Cardiac fibroblast (primary cell): ENCODE data around the gene USP15.
"Not testable (repeated sequence)": the region's sequence is repeated elsewhere in the genome, so short reads cannot be mapped to it uniquely, and the experiment has no call there.

Source experiments
- DNase-seq, 2 donors: peaks; one replicate each; pipeline versions ENCODE4 v3.0.0 to v3.0.0-alpha.2; 2010; ENCODE audit warnings: low read depth in 2 of 2
- H3K4me3 ChIP-seq, 2 donors: replicated peaks in 1 of 2; 1 replicate in 1 of 2; 2 replicates in 1 of 2; pipeline ENCODE4 v1.5.1; 2011; ENCODE audit warnings: low read depth in 2 of 2, low read length in 2 of 2, mild to moderate bottlenecking in 2 of 2, moderate library complexity in 1 of 2
- CTCF ChIP-seq: IDR thresholded peaks from one replicate; pipeline ENCODE4 v1.5.1; 2011; ENCODE audit warnings: low read depth, mild to moderate bottlenecking, low read length, inconsistent platforms

Gene USP15

GRCh38 chr12:62436164-62436503 is 175.9 kb downstream of the USP15 start:
- no peak overlapping the region for H3K4me3 ChIP-seq
- no peak for DNase-seq
- no peak for TF ChIP-seq CTCF

- TF ChIP-seq CTCF, result peak; percentile 58
- DNase-seq, result peak; percentile 71 to 75
Observed at GRCh38 chr12:62438098-62438692, 178.0 kb downstream of the USP15 start.

GRCh38 chr12:62446754-62447452 is 186.7 kb downstream of the USP15 start:
- no peak overlapping the region for H3K4me3 ChIP-seq
- no peak for DNase-seq
- TF ChIP-seq CTCF, result no peak

More at GRCh38 chr12:62438098-62438692, 178.0 kb downstream of the USP15 start:
- no peak overlapping the region for H3K4me3 ChIP-seq

GRCh38 chr12:62448436-62448835 is 188.2 kb downstream of the USP15 start:
- no peak for TF ChIP-seq CTCF
- DNase-seq, result no peak
- no peak overlapping the region for H3K4me3 ChIP-seq

GRCh38 chr12:62455429-62455828 is 195.2 kb downstream of the USP15 start:
- not testable (repeated sequence) for H3K4me3 ChIP-seq, DNase-seq

- no peak for DNase-seq
- TF ChIP-seq CTCF, result no peak
- H3K4me3 ChIP-seq, result no peak overlapping the region
Observed at GRCh38 chr12:62458626-62459025, 198.4 kb downstream of the USP15 start.

- H3K4me3 ChIP-seq, result no peak overlapping the region
- no peak for TF ChIP-seq CTCF
- no peak for DNase-seq
Observed at GRCh38 chr12:62459976-62460375, 199.8 kb downstream of the USP15 start.

- not testable (repeated sequence) for H3K4me3 ChIP-seq, DNase-seq
Observed at GRCh38 chr12:62461171-62461837, 201.1 kb downstream of the USP15 start.

GRCh38 chr12:62463252-62463651 is 203.0 kb downstream of the USP15 start:
- H3K4me3 ChIP-seq, DNase-seq: not testable (repeated sequence)
